Cardiac atrium fibroblast (primary cell): ENCODE data around the gene ZNF135. TPM values are rescaled to one million over a fixed set of nuclear protein-coding genes. Genes with fewer than 3 reads are reported as not detected.

Source experiments
- total RNA-seq: library from RNA; depleted of rRNA; stranded (reverse); fragments of >200 nt; gene quantifications from 2 replicates; pipeline ENCODE4 v1.2.3, GENCODE V29; 2015

The ZNF135 gene
- 2.7 and 2.9 TPM in 2 replicates for total RNA-seq

DNA sequence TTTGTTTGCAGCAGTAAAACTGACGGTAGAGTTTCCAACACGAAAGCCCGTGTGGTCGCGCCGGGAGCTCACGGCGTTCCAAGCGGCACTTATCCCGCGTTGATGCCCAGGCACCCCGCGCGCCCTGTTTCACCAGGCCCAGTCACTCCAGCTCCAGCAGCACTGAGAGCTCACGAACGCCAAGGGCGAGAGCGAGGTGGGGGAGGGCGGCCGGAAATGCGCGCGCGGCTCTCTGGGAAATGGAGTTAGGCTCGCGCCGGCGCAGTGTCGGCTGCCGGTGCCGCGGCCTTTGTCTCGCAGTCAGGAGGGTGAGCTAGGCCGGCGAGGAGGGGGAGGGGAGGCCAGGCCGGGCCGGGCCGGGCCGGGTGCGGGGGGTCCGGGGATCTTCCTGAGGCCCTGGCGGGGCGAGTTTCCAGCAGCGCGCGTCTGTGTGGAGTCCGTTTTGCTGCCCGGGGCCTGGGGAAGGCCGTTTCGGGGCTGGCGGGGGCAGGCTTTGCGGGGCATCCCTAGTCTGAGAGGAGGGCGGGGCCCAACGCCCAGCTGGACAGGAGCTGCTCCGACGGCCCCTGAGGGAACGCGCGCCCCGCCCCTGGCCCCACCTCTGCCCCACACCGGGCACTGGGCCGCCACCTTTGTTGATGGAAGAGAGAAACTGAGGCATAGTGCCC lies at the start of gene ZNF135:
TSS of gene ZNF135 (plus strand) at position 280 of the 668 bp plus-strand sequence. CDS start 721 bp downstream, outside the sequence.

DNA sequence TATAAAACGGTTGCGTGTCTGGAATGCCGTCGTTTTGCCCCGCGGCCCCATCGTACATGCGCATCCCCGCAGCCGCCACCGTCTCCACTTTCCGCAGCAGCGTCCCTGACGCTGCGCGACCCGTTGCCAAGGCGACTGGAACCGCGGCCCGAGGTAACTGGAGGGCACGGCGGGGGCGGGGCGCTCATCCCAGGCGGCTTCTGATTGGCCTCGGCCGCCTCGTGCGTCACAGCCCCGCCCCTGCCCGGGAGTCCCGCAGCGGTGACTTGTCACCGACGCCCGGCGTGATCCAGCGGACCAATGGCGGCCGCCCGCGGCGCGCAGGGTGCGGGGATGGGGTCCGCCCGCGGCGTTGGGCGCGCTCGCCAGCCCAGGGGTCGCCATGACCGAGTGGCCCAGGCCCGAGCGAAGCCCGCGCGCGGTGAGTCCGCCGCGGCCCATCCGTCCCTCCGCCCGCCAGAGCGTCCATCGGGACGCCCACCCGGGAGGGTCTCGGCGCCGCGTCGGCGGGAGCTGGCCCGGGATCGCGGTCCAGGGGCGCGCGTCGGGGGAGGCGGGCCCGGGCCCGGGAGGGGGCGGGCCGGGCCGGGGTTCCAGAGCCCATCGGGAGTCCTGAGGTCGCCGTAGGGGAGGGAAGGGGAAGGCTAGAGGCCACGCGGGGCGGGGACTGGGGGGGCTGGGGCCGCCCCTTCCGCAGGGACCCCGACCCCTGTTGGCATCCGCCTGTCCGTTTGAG lies 25.2 kb upstream of the ZNF135 start, which contains the start of gene ZSCAN1:
TSS of gene ZSCAN1 (plus strand) at position 285 of the 736 bp plus-strand sequence. CDS start 3,812 bp downstream, outside the sequence.

DNA sequence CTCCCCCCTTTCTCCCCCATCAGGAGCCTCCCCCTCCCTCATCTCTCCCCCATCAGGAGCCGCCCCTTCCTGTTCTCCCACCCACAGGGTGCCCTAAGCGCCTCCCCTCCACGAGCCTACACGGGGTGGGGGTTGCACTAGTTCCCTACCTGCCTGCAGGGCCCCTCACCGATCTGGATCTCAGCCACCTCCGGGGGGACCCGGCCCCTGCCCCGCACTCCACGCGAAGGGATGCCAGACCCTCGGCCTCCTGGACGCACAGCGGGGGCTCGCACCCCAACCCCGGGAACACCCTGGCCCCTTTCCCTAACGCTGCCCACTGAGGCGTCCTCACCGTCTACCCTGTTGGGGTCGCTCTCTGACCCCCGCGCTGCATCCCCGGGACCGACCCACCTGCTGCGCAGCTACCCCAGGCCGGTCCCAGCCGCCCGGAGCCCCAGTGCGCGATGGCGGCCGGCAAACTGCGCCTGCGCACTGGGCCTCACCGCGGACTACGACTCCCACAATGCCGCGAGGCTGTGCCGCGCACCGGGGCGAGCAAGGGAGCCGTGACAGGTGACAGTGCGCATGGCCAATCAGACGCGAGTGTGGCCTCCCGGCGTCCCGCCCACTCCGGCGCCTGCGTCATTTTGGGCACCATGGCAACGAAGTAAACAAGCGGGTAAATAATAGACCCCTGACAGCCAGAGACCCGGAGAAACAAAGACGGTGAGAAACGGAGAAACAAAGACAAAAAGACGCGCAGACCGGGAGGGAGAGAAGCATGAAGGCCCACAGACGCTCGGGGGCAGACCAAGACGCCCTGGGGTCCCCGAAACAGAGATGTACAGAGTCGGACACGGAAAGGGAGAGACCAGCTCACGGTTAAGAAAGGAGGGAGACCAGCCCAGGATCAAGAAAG lies 38.9 kb downstream of the ZNF135 start, which contains the start of gene ZSCAN18:
TSS of gene ZSCAN18 (minus strand) at position 451 of the 901 bp plus-strand sequence. CDS start 7,964 bp downstream, outside the sequence.

Other genes with a start within 250 kb of the ZNF135 start
- gene ZNF552, start 244.4 kb upstream of the ZNF135 start, total RNA-seq: 1.6 and 3.6 TPM in 2 replicates
- gene ZNF587B, start 229.0 kb upstream of the ZNF135 start, total RNA-seq: 11.5 and 15.5 TPM in 2 replicates
- gene ZNF587, start 209.4 kb upstream of the ZNF135 start, total RNA-seq: 8.9 and 16.8 TPM in 2 replicates
- 4.0 and 14.3 TPM in 2 replicates for gene ZNF814, start 170.2 kb upstream of the ZNF135 start, total RNA-seq
- gene ZNF417, start 142.7 kb upstream of the ZNF135 start, total RNA-seq: 6.0 and 6.1 TPM in 2 replicates
- 1.3 and 1.6 TPM in 2 replicates for gene ZNF418, start 123.9 kb upstream of the ZNF135 start, total RNA-seq
- gene ZNF256, start 111.6 kb upstream of the ZNF135 start, total RNA-seq: 1.5 and 6.3 TPM in 2 replicates
- gene C19orf18, start 84.7 kb upstream of the ZNF135 start, total RNA-seq: not detected in 2 replicates
- gene ZNF606, start 56.5 kb upstream of the ZNF135 start, total RNA-seq: 4.9 and 25.6 TPM in 2 replicates
- 0.54 TPM in 1 of 2 replicates, not detected in the other for gene ZSCAN1, start 25.3 kb upstream of the ZNF135 start, total RNA-seq
- gene ZSCAN18, start 38.9 kb downstream of the ZNF135 start, total RNA-seq: 27.4 and 33.0 TPM in 2 replicates
- gene ZNF329, start 91.5 kb downstream of the ZNF135 start, total RNA-seq: 8.6 and 12.1 TPM in 2 replicates
- 19.3 and 29.0 TPM in 2 replicates for gene ZNF274, start 123.8 kb downstream of the ZNF135 start, total RNA-seq
- gene ZNF544, start 169.6 kb downstream of the ZNF135 start, total RNA-seq: 13.4 and 64.2 TPM in 2 replicates
- gene ZNF8, start 219.7 kb downstream of the ZNF135 start, total RNA-seq: 4.9 and 6.6 TPM in 2 replicates
- 32.9 and 64.4 TPM in 2 replicates for gene ERVK3-1, start 246.1 kb downstream of the ZNF135 start, total RNA-seq